ENCODE measurements around the gene TGFBR3L.

DNA sequence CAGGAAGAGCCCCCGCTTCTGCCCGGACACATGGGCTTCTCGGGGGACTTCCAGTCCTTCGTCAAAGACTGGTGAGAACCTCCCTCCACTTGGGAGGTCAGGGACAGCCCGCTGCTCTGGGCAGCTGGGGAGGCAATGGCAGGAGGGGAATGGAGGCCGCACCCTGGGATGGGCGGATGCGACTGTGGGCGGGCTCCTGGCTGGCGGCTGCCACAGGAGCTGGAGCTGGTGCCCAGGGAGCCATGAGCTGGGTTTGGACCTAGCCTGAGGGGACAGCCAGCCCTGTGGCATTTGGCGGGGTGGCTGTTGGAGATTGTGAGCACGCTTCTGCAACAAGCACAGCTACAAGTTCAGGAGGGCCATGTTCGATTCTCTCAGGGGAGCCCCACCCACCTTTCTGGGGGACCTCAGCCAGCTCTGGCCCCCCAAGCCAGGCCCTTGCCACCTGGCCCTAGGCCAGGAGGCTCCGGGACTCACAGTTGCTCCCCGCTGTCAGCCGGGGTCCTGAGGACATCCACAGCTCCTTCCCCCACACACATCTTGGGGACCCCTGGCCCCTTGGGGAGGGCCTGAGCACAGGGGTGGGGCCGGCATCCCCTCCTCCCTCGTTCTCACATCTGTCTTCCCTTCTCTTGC lies 3.0 kb upstream of the TGFBR3L start:
- TF ChIP-seq, protein P1, sequence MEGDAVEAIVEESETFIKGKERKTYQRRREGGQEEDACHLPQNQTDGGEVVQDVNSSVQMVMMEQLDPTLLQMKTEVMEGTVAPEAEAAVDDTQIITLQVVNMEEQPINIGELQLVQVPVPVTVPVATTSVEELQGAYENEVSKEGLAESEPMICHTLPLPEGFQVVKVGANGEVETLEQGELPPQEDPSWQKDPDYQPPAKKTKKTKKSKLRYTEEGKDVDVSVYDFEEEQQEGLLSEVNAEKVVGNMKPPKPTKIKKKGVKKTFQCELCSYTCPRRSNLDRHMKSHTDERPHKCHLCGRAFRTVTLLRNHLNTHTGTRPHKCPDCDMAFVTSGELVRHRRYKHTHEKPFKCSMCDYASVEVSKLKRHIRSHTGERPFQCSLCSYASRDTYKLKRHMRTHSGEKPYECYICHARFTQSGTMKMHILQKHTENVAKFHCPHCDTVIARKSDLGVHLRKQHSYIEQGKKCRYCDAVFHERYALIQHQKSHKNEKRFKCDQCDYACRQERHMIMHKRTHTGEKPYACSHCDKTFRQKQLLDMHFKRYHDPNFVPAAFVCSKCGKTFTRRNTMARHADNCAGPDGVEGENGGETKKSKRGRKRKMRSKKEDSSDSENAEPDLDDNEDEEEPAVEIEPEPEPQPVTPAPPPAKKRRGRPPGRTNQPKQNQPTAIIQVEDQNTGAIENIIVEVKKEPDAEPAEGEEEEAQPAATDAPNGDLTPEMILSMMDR (IDR thresholded peaks at IDR 0.05): no peak
- no peak for TF ChIP-seq ZFX (IDR thresholded peaks at IDR 0.05; ENCODE audit: borderline replicate concordance)

All from 22Rv1 (cell line).